AG08396 (cell line): Measurements from ENCODE around the gene ARHGAP6.
"Not testable (repeated sequence)": the region's sequence is repeated elsewhere in the genome, so short reads cannot be mapped to it uniquely, and the experiment has no call there.

Experiments used
- DNase-seq: peaks from one replicate; pipeline ENCODE4 v3.0.0; 2012; ENCODE audit warnings: low spot score, mixed read lengths

Gene ARHGAP6

GRCh38 chrX:11648705-11649519, 16.8 kb downstream of the ARHGAP6 start:
- no peak for DNase-seq

GRCh38 chrX:11647138-11647537, 18.6 kb downstream of the ARHGAP6 start:
- no peak for DNase-seq

GRCh38 chrX:11641349-11642065, 24.2 kb downstream of the ARHGAP6 start:
- DNase-seq, result no peak

- DNase-seq, result no peak
These were observed 25.6 kb downstream of the ARHGAP6 start for GRCh38 chrX:11640089-11640488.

- no peak for DNase-seq
These were observed 33.0 kb downstream of the ARHGAP6 start for GRCh38 chrX:11632732-11633131.

GRCh38 chrX:11629593-11630211, 36.0 kb downstream of the ARHGAP6 start:
- peak; percentile 27 for DNase-seq

- no peak for DNase-seq
These were observed 37.3 kb downstream of the ARHGAP6 start for GRCh38 chrX:11628399-11628798.

- DNase-seq, result no peak
These were observed 39.4 kb downstream of the ARHGAP6 start for GRCh38 chrX:11626351-11626750.

GRCh38 chrX:11619441-11619840, 46.3 kb downstream of the ARHGAP6 start:
- DNase-seq, result no peak

GRCh38 chrX:11614253-11614652, 51.5 kb downstream of the ARHGAP6 start:
- DNase-seq, result not testable (repeated sequence)

- DNase-seq, result no peak
These were observed 53.8 kb downstream of the ARHGAP6 start for GRCh38 chrX:11611965-11612364.

- no peak for DNase-seq
These were observed 54.6 kb downstream of the ARHGAP6 start for GRCh38 chrX:11611161-11611560.

- DNase-seq, result no peak
These were observed 56.6 kb downstream of the ARHGAP6 start for GRCh38 chrX:11609109-11609508.

- no peak for DNase-seq
These were observed 59.3 kb downstream of the ARHGAP6 start for GRCh38 chrX:11606408-11606807.

- DNase-seq, result no peak
These were observed 65.1 kb downstream of the ARHGAP6 start for GRCh38 chrX:11600578-11600977.

GRCh38 chrX:11597479-11597878, 68.2 kb downstream of the ARHGAP6 start:
- DNase-seq, result no peak

- no peak for DNase-seq
These were observed 73.9 kb downstream of the ARHGAP6 start for GRCh38 chrX:11591723-11592346.

GRCh38 chrX:11589641-11590040, 76.1 kb downstream of the ARHGAP6 start:
- no peak for DNase-seq

GRCh38 chrX:11588097-11588496, 77.6 kb downstream of the ARHGAP6 start:
- no peak for DNase-seq

- no peak for DNase-seq
These were observed 80.5 kb downstream of the ARHGAP6 start for GRCh38 chrX:11585174-11585573.

- DNase-seq, result no peak
These were observed 84.9 kb downstream of the ARHGAP6 start for GRCh38 chrX:11580789-11581188.
